Mucosa of rectum (tissue), 2 donors: ENCODE measurements around the gene CHD9NB.
"Not testable (repeated sequence)": the region's sequence is repeated elsewhere in the genome, so short reads cannot be mapped to it uniquely, and the experiment has no call there.

Source experiments
- H3K27ac ChIP-seq, 2 donors: one replicate each; pipeline ENCODE4 v1.7.0; 2013; ENCODE audit warnings: inconsistent platforms in 2 of 2, low read depth in 2 of 2, low read length in 2 of 2
- H3K27me3 ChIP-seq, 2 donors: one replicate each; pipeline ENCODE4 v1.7.0; 2013; ENCODE audit warnings: low read length in 2 of 2; ENCODE audit not compliant: control insufficient read depth in 2 of 2, insufficient read depth in 2 of 2
- H3K36me3 ChIP-seq, 2 donors: one replicate each; pipeline ENCODE4 v1.7.0; 2013; ENCODE audit warnings: low read length in 2 of 2; ENCODE audit not compliant: control insufficient read depth in 2 of 2, insufficient read depth in 2 of 2
- H3K4me1 ChIP-seq, 2 donors: one replicate each; pipeline ENCODE4 v1.7.0; 2013; ENCODE audit warnings: low read length in 2 of 2, mild to moderate bottlenecking in 1 of 2; ENCODE audit not compliant: control insufficient read depth in 2 of 2, insufficient read depth in 2 of 2
- H3K4me3 ChIP-seq, 2 donors: one replicate each; pipeline ENCODE4 v1.7.0; 2013; ENCODE audit warnings: low read length in 2 of 2
- H3K9ac ChIP-seq, 2 donors: one replicate each; pipeline ENCODE4 v1.7.0; 2013; ENCODE audit warnings: low read length in 2 of 2, low read depth in 1 of 2, mild to moderate bottlenecking in 1 of 2
- H3K9me3 ChIP-seq, 2 donors: one replicate each; pipeline ENCODE4 v1.7.0; 2013; ENCODE audit warnings: low read length in 2 of 2; ENCODE audit not compliant: control insufficient read depth in 2 of 2
- donor health status: healthy.
- donor health status: Normal muscosa, but diverticular disease.

The CHD9NB gene

DNA sequence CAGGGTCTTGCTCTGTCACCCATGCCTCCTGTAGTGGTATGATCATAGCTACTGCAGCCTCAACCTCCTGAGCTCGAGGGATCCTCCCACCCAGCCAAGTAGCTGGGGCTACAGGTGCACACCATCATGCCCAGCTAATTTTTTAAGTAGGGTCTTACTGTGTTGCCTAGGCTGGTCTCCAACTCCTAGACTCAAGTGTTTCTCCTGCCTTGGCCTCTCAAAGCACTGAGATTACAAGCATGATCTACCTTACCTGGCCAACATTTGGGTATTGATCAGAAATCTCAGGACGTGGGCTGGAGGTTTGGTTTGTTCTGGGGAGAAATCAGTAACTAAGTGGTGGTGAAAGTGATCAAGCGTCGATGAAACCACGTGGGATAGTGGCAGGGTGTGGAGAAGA, 6.2 kb upstream of the CHD9NB start:
- Histone ChIP-seq H3K27me3 (no peaks in the 10 kb centered on the region), H3K27ac (no peak overlapping the region), H3K36me3 (no peaks in the 10 kb centered on the region), H3K4me1 (peaks cover 16 to 41% of the 10 kb centered on the region in 2 donors), H3K4me3 (no peak overlapping the region), H3K9ac (no peak overlapping the region), H3K9me3 (no peaks in the 10 kb centered on the region)

DNA sequence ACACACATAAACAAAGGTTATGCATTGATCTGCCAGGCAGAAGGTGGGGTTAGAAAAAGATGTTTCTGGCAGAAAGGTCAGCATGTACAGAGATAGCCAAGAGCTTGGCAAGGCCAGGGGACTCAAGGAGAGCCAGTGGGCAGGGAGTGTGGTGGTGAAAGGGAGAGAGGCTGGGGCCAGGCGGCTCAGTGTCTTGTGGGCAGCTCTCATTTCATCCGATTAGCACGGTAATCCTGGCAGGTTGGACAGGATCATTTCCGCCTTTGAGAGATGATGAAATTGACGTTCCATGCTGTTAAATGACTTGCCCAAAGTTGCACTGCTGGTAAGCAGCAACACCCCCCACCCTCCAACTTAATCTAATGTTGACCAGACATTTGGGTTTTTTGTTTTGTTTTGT, 5.7 kb upstream of the CHD9NB start:
- H3K27me3 ChIP-seq, result no peaks in the 10 kb centered on the region
- H3K36me3 ChIP-seq, result no peaks in the 10 kb centered on the region
- H3K4me1 ChIP-seq, result peaks cover 16 to 41% of the 10 kb centered on the region in 2 donors
- no peak overlapping the region for H3K9ac ChIP-seq
- no peaks in the 10 kb centered on the region for H3K9me3 ChIP-seq
- no peak overlapping the region for H3K4me3 ChIP-seq
- H3K27ac ChIP-seq, result no peak overlapping the region

DNA sequence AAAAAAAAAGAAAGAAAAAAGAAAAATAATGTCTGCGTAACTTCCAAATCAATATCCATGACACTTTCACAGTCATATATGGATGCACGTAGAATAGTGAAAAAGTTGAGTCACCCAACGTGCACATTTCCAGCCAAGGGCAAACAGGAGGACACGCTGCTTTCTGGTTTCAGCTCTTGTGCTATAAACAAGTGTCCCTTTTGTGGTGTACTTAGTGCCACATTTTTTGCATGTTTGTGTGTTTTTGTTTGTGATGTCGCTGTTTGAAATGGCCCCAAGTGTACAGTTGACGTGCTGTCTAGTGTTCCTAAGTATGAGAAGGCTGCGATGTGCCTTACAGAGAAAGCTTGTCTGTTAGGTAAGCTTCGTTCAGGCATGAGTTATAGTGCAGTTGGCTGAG, 5.0 kb upstream of the CHD9NB start:
- Histone ChIP-seq H3K27me3 (no peaks in the 10 kb centered on the region), H3K27ac (no peak overlapping the region), H3K9me3 (no peaks in the 10 kb centered on the region), H3K4me1 (peaks cover 16 to 49% of the 10 kb centered on the region in 2 donors), H3K4me3 (no peak overlapping the region), H3K36me3 (no peaks in the 10 kb centered on the region), H3K9ac (no peak overlapping the region)

DNA sequence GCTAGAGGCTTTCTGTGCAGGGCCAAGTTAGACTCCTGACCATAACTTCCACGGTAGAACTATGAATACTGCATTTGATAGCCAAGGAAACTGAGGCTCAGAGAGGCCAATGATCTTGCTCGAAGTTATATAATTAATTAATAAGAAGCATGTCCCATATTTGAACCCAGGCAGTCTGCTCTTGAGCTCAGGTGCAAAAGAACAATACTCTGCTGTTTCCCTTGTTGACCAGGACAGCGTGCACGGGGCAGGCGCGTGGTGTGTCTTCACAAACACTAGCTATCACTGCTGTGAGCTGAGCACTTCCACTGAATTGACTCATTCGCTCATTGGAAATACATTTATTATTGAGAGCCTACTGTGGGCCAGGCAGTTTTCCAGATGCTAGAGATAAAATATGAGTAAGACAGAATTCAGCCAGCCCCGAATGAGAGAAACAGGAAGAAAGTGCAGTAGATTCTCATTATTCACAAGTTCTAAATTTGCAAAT, 3.7 kb upstream of the CHD9NB start:
- Histone ChIP-seq H3K36me3 (no peaks in the 10 kb centered on the region), H3K27ac (peak overlapping the region; percentile 88 to 90), H3K9ac (peak overlapping the region in 1 of 2 donors; percentile 80), H3K27me3 (no peaks in the 10 kb centered on the region), H3K9me3 (no peaks in the 10 kb centered on the region), H3K4me3 (peak overlapping the region in 1 of 2 donors; percentile 85), H3K4me1 (peaks cover 12 to 45% of the 10 kb centered on the region in 2 donors)

DNA sequence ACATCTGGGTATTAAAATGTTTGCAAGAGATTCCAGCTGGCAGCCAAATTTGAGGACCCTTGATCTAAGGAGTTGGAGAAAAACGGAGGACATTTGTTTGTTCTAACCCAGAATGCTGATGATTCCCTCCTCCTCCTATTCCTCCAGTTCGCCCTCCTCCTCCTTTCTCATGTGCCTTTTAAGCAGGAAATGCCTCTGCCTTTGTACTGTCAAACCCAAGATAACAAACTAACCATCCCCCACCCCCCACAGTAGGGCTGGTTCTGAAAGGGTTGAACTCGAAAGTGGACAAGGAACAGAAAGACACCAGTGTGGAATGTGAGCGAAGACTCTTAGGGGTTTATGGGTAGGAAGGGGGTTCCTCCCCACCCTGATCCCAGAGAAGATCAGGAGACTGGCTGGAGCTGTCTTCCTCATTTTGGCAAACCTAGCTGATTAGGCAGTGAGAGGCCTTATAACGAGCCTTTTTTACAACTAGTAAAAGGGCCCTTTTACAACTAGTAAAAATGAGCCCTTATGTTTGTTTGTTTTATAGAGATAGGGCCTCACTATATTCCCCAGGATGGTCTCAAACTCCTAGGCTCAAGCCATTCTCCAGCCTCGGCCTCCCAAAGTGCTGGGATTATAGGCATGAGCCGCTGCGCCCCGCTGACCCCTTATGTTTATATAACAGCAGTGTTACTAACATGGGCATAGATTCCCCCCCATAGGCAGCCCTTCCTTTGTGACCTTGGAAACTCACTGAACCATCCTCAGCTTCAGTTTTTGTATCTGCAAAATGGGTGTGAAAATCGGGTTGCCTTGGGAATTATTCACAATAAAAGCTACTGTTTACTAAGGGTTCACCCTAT, 3.1 kb upstream of the CHD9NB start:
- H3K27ac ChIP-seq, result peak overlapping the region; percentile 88 to 90
- H3K4me1 ChIP-seq, result peaks cover 9 to 40% of the 10 kb centered on the region in 2 donors

DNA sequence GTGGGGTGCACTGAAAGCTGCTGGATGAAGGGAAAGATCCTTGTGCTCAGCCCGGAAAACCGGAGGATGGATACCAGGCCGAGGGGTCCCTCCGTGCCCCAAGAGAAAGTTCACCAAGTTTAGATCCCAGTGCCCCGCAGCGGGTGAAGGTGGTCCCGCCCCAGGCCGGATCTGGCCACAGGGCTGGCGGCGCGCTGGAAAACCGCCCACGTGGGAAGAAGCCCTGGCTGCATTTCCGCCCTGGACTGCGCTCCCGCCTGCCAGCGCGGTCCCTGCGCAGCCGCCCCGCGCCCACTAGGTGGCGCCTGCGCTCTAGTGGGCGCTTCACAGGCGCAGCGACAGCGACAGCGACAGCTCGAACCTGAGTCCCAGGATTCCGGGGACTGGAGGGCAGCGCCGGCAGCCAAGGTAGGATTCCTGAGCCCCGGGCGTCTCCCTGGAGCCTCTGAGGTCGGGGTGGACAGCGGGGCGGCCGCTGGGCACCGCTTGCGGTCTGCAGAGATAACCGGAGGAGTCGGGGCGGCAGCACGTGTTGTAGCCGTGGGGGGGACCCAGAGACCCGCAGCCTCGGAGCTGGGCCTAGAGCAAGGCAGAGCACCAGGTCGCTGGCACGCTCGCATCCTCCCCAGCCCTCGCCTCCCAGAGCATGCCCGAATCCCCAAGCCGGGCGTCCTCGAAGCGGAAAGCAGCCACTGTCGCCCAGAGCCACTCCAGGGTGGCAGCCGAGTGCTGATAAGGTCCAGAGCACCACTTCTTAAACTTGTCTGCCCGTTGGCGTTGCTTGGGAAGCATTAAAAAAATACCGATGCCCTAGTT, 2.2 kb upstream of the CHD9NB start, which contains the start of gene CHD9:
TSS of gene CHD9 (plus strand) at position 322 of the 816 bp plus-strand sequence. CDS start 101,099 bp downstream, outside the sequence.
- Histone ChIP-seq H3K4me1 (peaks cover 9 to 40% of the 10 kb centered on the region in 2 donors), H3K27me3 (no peaks in the 10 kb centered on the region), H3K4me3 (peak within 1 kb of the TSS; percentile 85 to 92)

More for the DNA sequence above, 3.1 kb upstream of the CHD9NB start:
- Histone ChIP-seq H3K9me3 (no peaks in the 10 kb centered on the region), H3K27me3 (no peaks in the 10 kb centered on the region), H3K9ac (peak overlapping the region; percentile 80), H3K36me3 (no peaks in the 10 kb centered on the region), H3K4me3 (peak overlapping the region; percentile 85 to 92)

DNA sequence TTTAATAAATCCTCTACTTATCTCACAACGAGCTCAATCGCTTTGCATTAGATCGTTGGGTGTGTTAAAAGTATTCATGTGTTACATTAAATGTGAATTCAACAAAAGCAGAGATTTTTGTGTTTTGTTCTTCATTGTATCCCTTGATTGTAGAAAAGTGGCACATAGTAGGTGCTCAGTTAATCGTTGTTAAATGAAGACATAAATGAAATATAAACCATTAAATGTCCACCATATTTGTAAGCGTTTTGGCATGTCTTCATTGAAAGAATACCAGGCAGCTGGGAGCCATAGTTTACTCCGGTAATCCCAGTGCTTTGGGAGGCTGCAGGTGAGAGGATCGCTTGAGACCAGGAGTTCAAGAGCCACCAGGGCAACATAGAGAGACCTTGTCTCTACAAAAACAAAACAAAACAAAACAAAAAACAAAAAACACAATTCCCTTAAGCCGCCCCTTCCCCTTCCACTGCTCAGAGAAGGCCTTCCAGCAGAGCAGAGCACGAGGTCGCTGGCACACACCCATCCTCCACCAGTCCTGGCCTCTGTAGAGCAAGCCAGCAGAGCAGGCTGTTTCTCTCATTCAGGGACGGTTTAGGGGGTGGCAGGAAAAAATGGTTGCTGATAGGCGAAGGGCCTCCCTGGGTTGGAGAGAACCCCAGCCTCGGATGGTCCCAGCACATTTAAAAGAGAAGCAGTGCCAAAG, 1.4 kb upstream of the CHD9NB start:
- Histone ChIP-seq H3K9ac (peak overlapping the region; percentile 80), H3K36me3 (no peaks in the 10 kb centered on the region), H3K27ac (peak overlapping the region; percentile 88 to 90), H3K9me3 (no peaks in the 10 kb centered on the region), H3K4me1 (peaks cover 9 to 40% of the 10 kb centered on the region in 2 donors), H3K27me3 (no peaks in the 10 kb centered on the region), H3K4me3 (peak overlapping the region; percentile 85 to 92)

More for the DNA sequence above, 2.2 kb upstream of the CHD9NB start, which contains the start of gene CHD9:
- Histone ChIP-seq H3K27ac (peak within 1 kb of the TSS; percentile 88 to 90), H3K9me3 (no peaks in the 10 kb centered on the region), H3K36me3 (no peaks in the 10 kb centered on the region), H3K9ac (peak within 1 kb of the TSS; percentile 80)

DNA sequence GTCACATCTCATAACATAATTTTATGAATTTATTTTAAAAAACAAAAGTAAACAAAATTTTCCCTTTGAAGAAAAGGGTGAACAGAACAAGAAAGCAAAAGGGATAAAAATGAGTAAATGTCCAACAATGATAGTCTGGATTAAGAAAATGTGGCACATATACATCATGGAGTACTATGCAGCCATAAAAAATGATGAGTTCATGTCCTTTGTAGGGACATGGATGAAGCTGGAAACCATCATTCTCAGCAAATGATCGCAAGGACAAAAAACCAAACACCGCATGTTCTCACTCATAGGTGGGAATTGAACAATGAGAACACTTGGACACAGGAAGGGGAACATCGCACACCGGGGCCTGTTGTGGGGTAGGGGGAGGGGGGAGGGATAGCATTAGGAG, 1.4 kb downstream of the CHD9NB start:
- H3K4me1 ChIP-seq, result peaks cover 20 to 41% of the 10 kb centered on the region in 2 donors
- not testable (repeated sequence) for H3K27me3 ChIP-seq, H3K9me3 ChIP-seq, H3K36me3 ChIP-seq, H3K27ac ChIP-seq, H3K4me3 ChIP-seq, H3K9ac ChIP-seq

DNA sequence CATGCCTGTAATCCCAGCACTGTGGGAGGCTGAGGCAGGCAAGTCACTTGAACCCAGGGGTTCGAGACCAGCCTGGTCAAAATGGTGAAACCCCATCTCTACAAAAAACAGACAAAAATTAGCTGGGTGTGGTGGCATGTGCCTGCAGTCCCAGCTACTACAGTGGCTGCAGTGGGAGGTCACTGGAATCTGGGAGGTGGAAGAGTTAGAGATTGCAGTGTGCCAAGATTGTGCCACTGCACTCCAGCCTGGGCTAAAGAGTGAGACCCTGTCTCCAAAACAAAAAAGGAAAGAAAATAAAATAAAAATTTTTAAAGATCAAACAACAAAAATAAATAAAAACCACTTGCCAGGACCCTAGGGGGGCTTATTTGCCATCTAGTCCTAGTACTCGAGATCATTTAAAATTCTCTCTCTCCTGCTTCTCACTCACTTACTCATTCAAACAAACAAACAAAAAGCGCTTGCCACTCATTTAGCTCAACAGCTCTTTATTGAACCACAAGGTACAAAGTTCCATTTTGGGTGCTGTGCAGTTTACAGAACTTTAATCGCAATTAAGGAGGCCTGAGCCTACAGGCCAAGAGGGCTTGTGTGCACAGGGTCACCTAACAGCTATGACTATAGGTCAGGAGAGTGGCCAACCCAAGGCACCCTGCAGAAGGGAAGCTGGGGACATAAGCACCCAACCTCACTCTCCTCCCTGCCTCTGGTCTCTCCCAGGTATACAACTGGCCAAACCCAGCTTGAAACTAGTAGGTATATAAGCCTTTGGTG, 4.4 kb downstream of the CHD9NB start:
- H3K4me3 ChIP-seq, result no peak overlapping the region
- peaks cover 33 to 53% of the 10 kb centered on the region in 2 donors for H3K4me1 ChIP-seq
- no peaks in the 10 kb centered on the region for H3K27me3 ChIP-seq
- no peaks in the 10 kb centered on the region for H3K36me3 ChIP-seq
- no peaks in the 10 kb centered on the region for H3K9me3 ChIP-seq
- H3K9ac ChIP-seq, result no peak overlapping the region
- peak overlapping the region; percentile 87 to 88 for H3K27ac ChIP-seq
